SJSA1 (cell line): ENCODE results near the gene MBTD1. TPM values are rescaled to one million over a fixed set of nuclear protein-coding genes. Genes with fewer than 3 reads are reported as not detected.

Experiments
- DNase-seq, 2 experiments: peaks; one replicate each; pipeline ENCODE4 v3.0.0-alpha.2; 2015 to 2020; ENCODE audit warnings: low spot score in 2 of 2, low read depth in 1 of 2
- H3K27ac ChIP-seq: fragments of 250-450 bp; sonication (Bioruptor Pico); 2 replicates; pipeline ENCODE4 v1.5.1; 2020; ENCODE audit warnings: mild to moderate bottlenecking, moderate library complexity
- H3K27me3 ChIP-seq: fragments of 250-450 bp; sonication (Bioruptor Pico); replicated peaks from 2 replicates; pipeline ENCODE4 v1.5.1; 2020; ENCODE audit warnings: mild to moderate bottlenecking, moderate library complexity
- H3K36me3 ChIP-seq: fragments of 250-450 bp; sonication (Bioruptor Pico); 2 replicates; pipeline ENCODE4 v1.5.1; 2020; ENCODE audit warnings: mild to moderate bottlenecking
- H3K4me1 ChIP-seq: fragments of 250-450 bp; sonication (Bioruptor Pico); replicated peaks from 2 replicates; pipeline ENCODE4 v1.6.1; 2021; ENCODE audit warnings: mild to moderate bottlenecking
- H3K4me3 ChIP-seq: fragments of 250-450 bp; sonication (Bioruptor Pico); 2 replicates; pipeline ENCODE4 v1.5.1; 2020; ENCODE audit warnings: mild to moderate bottlenecking
- H3K9me3 ChIP-seq: fragments of 250-450 bp; sonication (Bioruptor Pico); replicated peaks from 2 replicates; pipeline ENCODE4 v1.5.1; 2020; ENCODE audit warnings: mild to moderate bottlenecking
- total RNA-seq: library from RNA; depleted of rRNA; stranded (reverse); fragments of >200 nt; shearing (Covaris generic); gene quantifications from 2 replicates; pipeline ENCODE4 v1.2.3, GENCODE V29; 2014; rRNA removed

The MBTD1 gene
- total RNA-seq, 1 experiment from 2014 or later: 11.3 TPM

GRCh38 chr17:51133365-51133764 lies 126.5 kb downstream of the MBTD1 start:
- Histone ChIP-seq H3K4me1 (peaks cover 20% of the 10 kb centered on the region), H3K27me3 (no peaks in the 10 kb centered on the region), H3K36me3 (no peaks in the 10 kb centered on the region), H3K9me3 (no peaks in the 10 kb centered on the region), H3K4me3 (no peak overlapping the region), H3K27ac (peak overlapping the region; percentile 69)
- peak in 1 of 2 experiments; percentile 53 for DNase-seq

GRCh38 chr17:51132964-51133319 lies 126.9 kb downstream of the MBTD1 start:
- H3K27ac ChIP-seq: peak overlapping the region; percentile 69
- no peaks in the 10 kb centered on the region for H3K36me3 ChIP-seq
- DNase-seq: no peak
- peaks cover 23% of the 10 kb centered on the region for H3K4me1 ChIP-seq
- H3K9me3 ChIP-seq: no peaks in the 10 kb centered on the region
- no peaks in the 10 kb centered on the region for H3K27me3 ChIP-seq
- H3K4me3 ChIP-seq: no peak overlapping the region

GRCh38 chr17:51128076-51128475 lies 131.8 kb downstream of the MBTD1 start:
- Histone ChIP-seq H3K9me3 (no peaks in the 10 kb centered on the region), H3K4me1 (peaks cover 23% of the 10 kb centered on the region), H3K36me3 (no peaks in the 10 kb centered on the region), H3K4me3 (no peak overlapping the region), H3K27ac (no peak overlapping the region), H3K27me3 (no peaks in the 10 kb centered on the region)
- no peak for DNase-seq

Other genes with a start within 250 kb of the MBTD1 start
- 101 and 138 TPM in 2 replicates for gene SPAG9, start 139.2 kb downstream of the MBTD1 start, total RNA-seq
- 314 and 437 TPM in 2 replicates for gene NME1, start 106.5 kb downstream of the MBTD1 start, total RNA-seq
- gene NME2, start 93.6 kb downstream of the MBTD1 start, total RNA-seq: 970 and 1,165 TPM in 2 replicates
- gene UTP18, start 497 bp upstream of the MBTD1 start, total RNA-seq: 90.7 and 95.1 TPM in 2 replicates